Measurements from ENCODE around the gene SEC24D.

SEC24D gene

DNA sequence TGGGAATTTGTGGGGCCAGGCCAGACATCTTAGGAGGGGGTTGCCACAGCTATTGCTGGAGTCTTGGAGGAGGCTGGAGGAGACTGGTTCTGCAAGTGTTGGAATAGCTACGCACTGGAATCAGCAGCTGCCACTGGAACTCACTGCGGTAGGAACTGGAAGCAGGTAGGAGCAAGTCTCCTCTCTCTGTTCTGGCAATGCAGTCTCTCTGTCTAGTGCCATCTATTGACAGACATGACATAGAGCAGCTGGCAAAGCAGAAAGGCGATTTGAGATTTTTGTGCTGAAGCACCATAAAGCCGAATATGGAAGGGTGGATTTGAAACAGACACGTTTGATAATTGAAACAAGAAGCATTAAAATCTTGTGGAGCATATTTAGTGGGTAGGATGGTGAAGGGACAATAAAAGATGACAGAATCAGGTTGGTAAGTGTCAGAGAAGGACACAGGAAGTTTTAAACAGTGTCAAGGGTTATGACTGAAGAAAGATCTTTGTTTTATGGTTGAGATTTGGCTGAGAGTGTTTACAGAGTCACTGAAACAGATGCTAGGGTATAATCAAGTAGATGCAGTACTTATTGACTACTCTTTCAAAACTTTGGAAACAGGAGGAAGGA is 29.3 kb upstream of the SEC24D start:
- Histone ChIP-seq H3K36me3 (ENCODE audit: control insufficient read depth, low read depth, low read length) (no peaks in the 10 kb centered on the region), H3K27me3 (ENCODE audit: control insufficient read depth, insufficient read depth, low read length) (no peaks in the 10 kb centered on the region), H3K9ac (ENCODE audit: low read length) (no peak overlapping the region), H3K4me3 (ENCODE audit: low read length) (no peak overlapping the region), H3K4me1 (ENCODE audit: control insufficient read depth, low read depth, low read length) (peaks cover 17% of the 10 kb centered on the region), H3K9me3 (ENCODE audit: control insufficient read depth, low read depth, low read length) (no peaks in the 10 kb centered on the region), H3K27ac (ENCODE audit: low read length) (no peak overlapping the region)

DNA sequence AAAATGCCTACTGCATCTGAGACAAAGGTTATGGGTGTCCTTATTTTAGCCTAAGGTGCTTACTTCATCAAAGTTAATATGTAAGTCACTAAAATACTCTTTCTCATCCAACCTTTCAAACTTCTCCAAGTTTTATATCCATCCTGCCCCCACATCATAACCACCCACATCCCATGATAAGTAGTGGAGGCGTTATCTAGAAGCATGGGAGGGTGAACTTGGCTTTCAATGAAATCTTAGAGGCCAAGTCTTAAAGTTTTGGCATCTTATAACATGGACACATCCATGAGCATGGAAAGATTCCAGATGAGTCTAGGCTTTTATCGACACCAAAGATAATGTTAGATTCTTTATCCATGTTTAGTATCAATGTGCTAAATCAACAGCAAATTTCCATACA is 22.9 kb upstream of the SEC24D start:
- H3K27me3 ChIP-seq (ENCODE audit: control insufficient read depth, insufficient read depth, low read length) = no peaks in the 10 kb centered on the region
- no peaks in the 10 kb centered on the region for H3K36me3 ChIP-seq (ENCODE audit: control insufficient read depth, low read depth, low read length)
- no peaks in the 10 kb centered on the region for H3K9me3 ChIP-seq (ENCODE audit: control insufficient read depth, low read depth, low read length)
- H3K27ac ChIP-seq (ENCODE audit: low read length) = no peak overlapping the region
- H3K9ac ChIP-seq (ENCODE audit: low read length) = no peak overlapping the region
- no peak overlapping the region for H3K4me3 ChIP-seq (ENCODE audit: low read length)
- H3K4me1 ChIP-seq (ENCODE audit: control insufficient read depth, low read depth, low read length) = peaks cover 6% of the 10 kb centered on the region

DNA sequence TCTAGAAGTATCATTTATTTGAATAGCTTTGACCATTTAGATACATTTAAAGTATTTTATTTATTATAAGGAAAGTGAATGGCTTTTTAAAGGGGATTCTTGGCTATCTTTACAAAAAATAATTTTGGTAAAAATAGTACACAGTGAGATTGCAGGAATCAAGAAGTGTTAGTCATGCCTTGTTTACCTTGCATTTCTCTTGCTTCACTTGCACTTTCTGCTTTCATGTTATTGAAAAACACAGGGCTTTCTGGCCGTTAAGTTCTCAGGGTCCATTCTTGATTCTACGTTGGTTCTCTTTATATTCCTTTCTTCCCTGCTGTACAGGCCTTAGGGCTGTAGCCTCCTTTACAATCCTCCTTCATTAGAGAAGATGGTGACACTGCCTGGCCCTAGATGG is 21.8 kb upstream of the SEC24D start:
- Histone ChIP-seq H3K36me3 (ENCODE audit: control insufficient read depth, low read depth, low read length) (no peaks in the 10 kb centered on the region), H3K9me3 (ENCODE audit: control insufficient read depth, low read depth, low read length) (no peaks in the 10 kb centered on the region), H3K4me3 (ENCODE audit: low read length) (no peak overlapping the region), H3K9ac (ENCODE audit: low read length) (no peak overlapping the region), H3K4me1 (ENCODE audit: control insufficient read depth, low read depth, low read length) (peaks cover 16% of the 10 kb centered on the region), H3K27me3 (ENCODE audit: control insufficient read depth, insufficient read depth, low read length) (no peaks in the 10 kb centered on the region), H3K27ac (ENCODE audit: low read length) (no peak overlapping the region)

DNA sequence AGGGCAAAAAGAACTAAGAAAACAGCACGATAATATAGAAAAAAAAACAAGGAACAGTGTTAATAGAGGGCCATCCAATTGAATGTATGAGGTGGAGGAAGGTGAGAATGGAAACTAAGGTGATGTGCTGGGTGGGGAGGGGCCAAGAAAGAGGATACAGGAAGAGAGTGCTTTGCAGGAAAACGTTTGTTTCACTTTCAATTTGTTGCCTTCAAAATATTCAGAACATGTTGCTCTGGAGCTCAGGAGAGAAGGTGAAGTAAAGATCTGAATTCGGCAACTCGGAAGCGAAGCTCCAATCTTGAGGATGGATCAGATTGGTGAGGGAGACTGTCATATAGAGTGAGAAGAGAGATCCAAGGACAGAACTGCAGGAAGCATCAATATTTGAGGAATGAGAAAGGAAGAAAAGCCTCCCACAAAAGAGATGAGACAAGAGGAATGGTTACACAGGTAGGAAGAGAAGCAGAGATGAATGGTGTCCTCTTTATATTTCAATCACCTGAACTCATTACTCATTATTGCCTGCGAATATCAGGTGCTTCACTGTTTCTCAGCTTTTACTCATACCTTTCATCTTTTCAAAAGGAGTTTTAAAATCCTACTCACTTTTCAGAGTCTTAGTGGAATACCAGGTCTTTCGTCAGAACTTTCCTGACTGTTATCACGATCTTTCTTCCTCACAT is 14.7 kb upstream of the SEC24D start:
- Histone ChIP-seq H3K4me1 (ENCODE audit: control insufficient read depth, low read depth, low read length) (peaks cover 60% of the 10 kb centered on the region), H3K9me3 (ENCODE audit: control insufficient read depth, low read depth, low read length) (no peaks in the 10 kb centered on the region), H3K9ac (ENCODE audit: low read length) (peak overlapping the region; percentile 71), H3K36me3 (ENCODE audit: control insufficient read depth, low read depth, low read length) (no peaks in the 10 kb centered on the region), H3K4me3 (ENCODE audit: low read length) (peak overlapping the region; percentile 91), H3K27me3 (ENCODE audit: control insufficient read depth, insufficient read depth, low read length) (no peaks in the 10 kb centered on the region), H3K27ac (ENCODE audit: low read length) (peak overlapping the region; percentile 66)

DNA sequence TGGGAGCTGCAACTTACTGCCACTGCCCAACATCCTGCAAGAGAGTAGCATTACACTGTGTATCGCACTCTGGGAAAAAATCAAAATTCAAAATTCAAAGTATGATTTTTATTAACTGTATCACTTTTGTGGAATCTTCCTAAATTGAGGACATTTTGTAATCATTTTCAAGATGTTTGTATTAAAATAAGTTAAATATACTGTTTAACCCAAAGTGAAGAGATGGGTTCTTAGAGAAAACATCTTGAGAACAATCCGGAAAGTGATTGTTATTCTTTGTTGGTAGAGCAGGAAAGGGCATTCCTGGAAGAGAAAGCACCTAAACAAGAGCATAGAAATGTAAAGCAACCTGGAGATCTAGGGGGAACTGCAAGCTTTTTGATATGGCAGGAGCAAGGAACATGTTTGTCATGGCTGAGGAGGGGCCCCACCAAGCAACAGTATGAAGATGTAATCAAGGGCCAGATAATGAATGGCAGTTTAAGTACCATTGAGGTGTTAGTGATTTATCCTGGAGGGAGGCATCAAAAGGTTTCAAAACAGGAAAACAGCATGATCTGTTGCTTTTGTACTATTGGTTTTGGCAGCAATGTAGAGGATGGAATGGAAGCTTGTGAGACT is 14.1 kb upstream of the SEC24D start:
- Histone ChIP-seq H3K4me3 (ENCODE audit: low read length) (peak overlapping the region; percentile 91), H3K36me3 (ENCODE audit: control insufficient read depth, low read depth, low read length) (no peaks in the 10 kb centered on the region), H3K27ac (ENCODE audit: low read length) (peak overlapping the region; percentile 66), H3K27me3 (ENCODE audit: control insufficient read depth, insufficient read depth, low read length) (no peaks in the 10 kb centered on the region), H3K9me3 (ENCODE audit: control insufficient read depth, low read depth, low read length) (no peaks in the 10 kb centered on the region), H3K9ac (ENCODE audit: low read length) (peak overlapping the region; percentile 71), H3K4me1 (ENCODE audit: control insufficient read depth, low read depth, low read length) (peaks cover 56% of the 10 kb centered on the region)

DNA sequence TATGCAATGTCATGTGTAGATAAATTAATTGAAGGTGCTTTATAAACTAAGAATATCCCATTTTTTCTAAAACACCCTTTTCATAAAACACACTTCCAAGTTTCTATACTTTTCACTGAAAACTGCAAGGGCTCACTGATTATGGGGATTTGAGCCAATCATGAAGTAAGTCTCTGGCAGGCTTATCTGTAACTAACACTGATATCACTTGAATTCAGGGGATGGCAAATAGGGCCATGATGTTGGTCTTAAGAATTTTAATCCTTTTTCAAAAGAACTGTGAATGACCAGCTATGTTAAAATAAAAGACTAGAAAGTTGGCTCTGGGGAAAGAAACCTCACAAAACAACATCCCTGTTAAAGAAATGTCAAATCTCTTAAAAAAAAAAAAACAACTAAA is 13.0 kb upstream of the SEC24D start:
- peak overlapping the region; percentile 91 for H3K4me3 ChIP-seq (ENCODE audit: low read length)
- H3K27me3 ChIP-seq (ENCODE audit: control insufficient read depth, insufficient read depth, low read length) = no peaks in the 10 kb centered on the region
- H3K9ac ChIP-seq (ENCODE audit: low read length) = peak overlapping the region; percentile 10
- peak overlapping the region; percentile 59 for H3K27ac ChIP-seq (ENCODE audit: low read length)
- H3K9me3 ChIP-seq (ENCODE audit: control insufficient read depth, low read depth, low read length) = no peaks in the 10 kb centered on the region
- H3K4me1 ChIP-seq (ENCODE audit: control insufficient read depth, low read depth, low read length) = peaks cover 54% of the 10 kb centered on the region
- no peaks in the 10 kb centered on the region for H3K36me3 ChIP-seq (ENCODE audit: control insufficient read depth, low read depth, low read length)

DNA sequence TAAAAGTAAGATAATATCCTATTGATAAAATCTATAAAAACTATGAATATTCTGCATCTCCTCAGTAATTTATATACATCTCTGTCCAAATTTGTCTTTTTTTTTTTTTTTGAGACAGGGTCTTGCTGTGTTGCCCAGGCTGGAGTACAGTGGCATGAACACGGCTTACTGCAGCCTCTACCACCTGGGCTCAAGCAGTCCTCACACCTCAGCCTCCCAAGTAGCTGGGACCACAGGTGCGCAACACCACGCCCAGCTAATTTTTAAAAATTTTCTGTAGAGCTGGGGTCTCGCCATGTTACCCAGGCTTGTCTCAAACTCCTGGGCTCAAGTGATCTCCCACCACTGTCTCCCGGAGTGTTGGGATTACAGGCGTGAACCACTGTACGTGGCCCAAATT is 12.3 kb upstream of the SEC24D start:
- H3K4me3 ChIP-seq (ENCODE audit: low read length) = no peak overlapping the region
- peaks cover 49% of the 10 kb centered on the region for H3K4me1 ChIP-seq (ENCODE audit: control insufficient read depth, low read depth, low read length)
- no peaks in the 10 kb centered on the region for H3K27me3 ChIP-seq (ENCODE audit: control insufficient read depth, insufficient read depth, low read length)
- peak overlapping the region; percentile 48 for H3K27ac ChIP-seq (ENCODE audit: low read length)
- no peaks in the 10 kb centered on the region for H3K9me3 ChIP-seq (ENCODE audit: control insufficient read depth, low read depth, low read length)
- H3K9ac ChIP-seq (ENCODE audit: low read length) = no peak overlapping the region
- H3K36me3 ChIP-seq (ENCODE audit: control insufficient read depth, low read depth, low read length) = no peaks in the 10 kb centered on the region

DNA sequence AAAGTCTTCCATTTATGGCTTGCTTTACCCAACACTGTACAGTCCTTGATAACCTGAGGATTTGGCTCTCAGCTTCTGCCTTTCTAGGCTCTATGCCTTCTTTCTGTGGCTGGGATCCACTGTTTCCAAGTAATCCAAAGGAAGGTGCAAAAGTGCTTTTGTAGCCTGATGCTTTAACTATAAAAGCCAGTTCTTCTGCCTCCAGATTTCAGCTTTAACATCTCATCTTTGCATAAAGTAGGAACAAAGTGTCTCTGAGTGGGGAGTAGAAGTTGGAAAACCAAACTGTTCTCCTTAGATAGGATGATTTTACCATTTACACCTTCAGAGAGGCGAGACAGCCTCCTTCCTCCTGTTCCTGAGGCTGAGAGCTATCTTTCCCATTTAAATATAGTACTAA is 11.1 kb upstream of the SEC24D start:
- H3K4me1 ChIP-seq (ENCODE audit: control insufficient read depth, low read depth, low read length) = peaks cover 36% of the 10 kb centered on the region
- no peaks in the 10 kb centered on the region for H3K36me3 ChIP-seq (ENCODE audit: control insufficient read depth, low read depth, low read length)
- no peaks in the 10 kb centered on the region for H3K27me3 ChIP-seq (ENCODE audit: control insufficient read depth, insufficient read depth, low read length)
- H3K27ac ChIP-seq (ENCODE audit: low read length) = no peak overlapping the region
- no peaks in the 10 kb centered on the region for H3K9me3 ChIP-seq (ENCODE audit: control insufficient read depth, low read depth, low read length)
- no peak overlapping the region for H3K4me3 ChIP-seq (ENCODE audit: low read length)
- no peak overlapping the region for H3K9ac ChIP-seq (ENCODE audit: low read length)

DNA sequence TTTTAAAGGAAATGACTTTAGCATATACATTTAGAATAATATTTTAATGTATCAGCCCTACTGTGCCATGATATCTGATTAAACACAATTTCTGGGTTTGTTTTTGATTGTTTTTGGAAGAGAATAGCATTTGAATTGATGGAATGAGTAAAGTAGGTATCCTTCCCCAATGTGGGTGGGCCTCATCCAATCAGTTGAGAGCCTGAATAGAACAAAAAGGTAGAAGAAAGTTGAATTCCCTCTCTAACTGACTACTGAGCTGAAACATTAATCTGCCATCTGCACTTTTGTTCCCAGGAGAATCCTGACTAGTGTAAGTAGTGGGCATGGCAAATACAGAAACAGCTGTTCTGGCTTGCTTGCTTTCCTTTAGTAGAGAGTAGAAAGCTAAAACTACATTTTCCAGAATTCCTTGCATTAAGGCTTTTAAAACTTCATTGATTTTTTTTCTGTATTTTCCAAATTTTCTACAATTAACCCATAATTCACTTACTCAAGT is 9.7 kb upstream of the SEC24D start:
- H3K36me3 ChIP-seq (ENCODE audit: control insufficient read depth, low read depth, low read length) = no peaks in the 10 kb centered on the region
- no peak overlapping the region for H3K4me3 ChIP-seq (ENCODE audit: low read length)
- no peak overlapping the region for H3K9ac ChIP-seq (ENCODE audit: low read length)
- no peaks in the 10 kb centered on the region for H3K27me3 ChIP-seq (ENCODE audit: control insufficient read depth, insufficient read depth, low read length)
- no peaks in the 10 kb centered on the region for H3K9me3 ChIP-seq (ENCODE audit: control insufficient read depth, low read depth, low read length)
- H3K4me1 ChIP-seq (ENCODE audit: control insufficient read depth, low read depth, low read length) = peaks cover 34% of the 10 kb centered on the region
- H3K27ac ChIP-seq (ENCODE audit: low read length) = no peak overlapping the region

DNA sequence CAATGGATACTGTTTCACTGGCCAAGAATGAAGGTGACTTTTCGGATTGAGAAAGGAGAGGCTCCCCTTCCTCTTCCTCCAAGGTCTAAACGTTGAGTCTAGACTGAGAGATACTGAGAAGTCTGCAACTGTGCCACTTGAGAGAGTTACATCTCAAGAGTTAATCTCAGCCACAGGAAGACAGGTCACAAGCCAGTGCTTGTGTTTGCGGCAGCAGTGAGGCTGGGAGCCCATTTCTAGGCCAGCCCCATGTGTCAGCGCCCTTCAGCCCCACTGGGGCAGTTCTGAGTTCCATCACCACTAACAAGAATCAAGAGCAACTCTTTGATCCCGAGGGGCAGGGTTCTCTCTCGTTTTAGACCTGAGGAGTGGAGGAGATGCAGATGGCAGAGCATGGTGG is 7.3 kb upstream of the SEC24D start:
- Histone ChIP-seq H3K4me1 (ENCODE audit: control insufficient read depth, low read depth, low read length) (peaks cover 14% of the 10 kb centered on the region), H3K36me3 (ENCODE audit: control insufficient read depth, low read depth, low read length) (no peaks in the 10 kb centered on the region), H3K4me3 (ENCODE audit: low read length) (no peak overlapping the region), H3K9ac (ENCODE audit: low read length) (no peak overlapping the region), H3K27me3 (ENCODE audit: control insufficient read depth, insufficient read depth, low read length) (no peaks in the 10 kb centered on the region), H3K9me3 (ENCODE audit: control insufficient read depth, low read depth, low read length) (no peaks in the 10 kb centered on the region), H3K27ac (ENCODE audit: low read length) (no peak overlapping the region)

DNA sequence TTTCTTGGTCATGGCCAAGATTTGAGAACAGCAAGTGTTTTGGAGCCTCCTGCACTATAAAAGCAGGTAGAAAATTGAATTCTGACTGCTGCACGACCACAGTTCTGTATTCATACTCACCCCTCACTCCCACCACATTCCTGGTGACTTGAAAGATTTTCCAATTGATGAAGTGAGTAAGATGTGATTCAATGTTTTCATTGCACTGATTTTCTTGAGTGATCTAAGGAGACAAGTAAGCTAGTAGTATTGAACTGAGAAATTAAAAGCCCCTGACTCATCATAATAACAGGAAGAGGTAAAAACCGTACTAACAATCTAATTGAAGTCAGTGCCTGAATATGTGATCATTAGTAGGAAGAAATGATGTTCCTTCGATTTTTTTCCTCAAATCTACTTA is 6.1 kb upstream of the SEC24D start:
- no peaks in the 10 kb centered on the region for H3K36me3 ChIP-seq (ENCODE audit: control insufficient read depth, low read depth, low read length)
- H3K4me1 ChIP-seq (ENCODE audit: control insufficient read depth, low read depth, low read length) = peaks cover 14% of the 10 kb centered on the region
- no peak overlapping the region for H3K27ac ChIP-seq (ENCODE audit: low read length)
- no peak overlapping the region for H3K4me3 ChIP-seq (ENCODE audit: low read length)
- no peaks in the 10 kb centered on the region for H3K27me3 ChIP-seq (ENCODE audit: control insufficient read depth, insufficient read depth, low read length)
- no peak overlapping the region for H3K9ac ChIP-seq (ENCODE audit: low read length)
- H3K9me3 ChIP-seq (ENCODE audit: control insufficient read depth, low read depth, low read length) = no peaks in the 10 kb centered on the region
